Heart left ventricle (tissue), 13 donors: ENCODE results near the gene SLCO3A1.

Source experiments
- CTCF ChIP-seq, 12 donors: fragments of 200-600 bp; sonication (generic) in 4 of 12; IDR thresholded peaks; one replicate each; pipeline versions ENCODE4 v1.5.0 to v1.8.0; 2018 to 2022; ENCODE audit warnings: antibody characterized with exemption in 12 of 12, mild to moderate bottlenecking in 5 of 12
- POLR2A ChIP-seq, 2 donors: fragments of 450-650 bp; IDR thresholded peaks; one replicate each; pipeline ENCODE4 v1.6.1; 2017; ENCODE audit warnings: antibody characterized with exemption in 2 of 2, mild to moderate bottlenecking in 2 of 2, moderate library complexity in 2 of 2
- donor health status: ischemic (EF 13 %, LVEDD 7.1; RV severe dilation, severe dysfunction).
- donor health status: DM: no; HTN: yes; CAD: no.
- donor health status: DM: no; HTN: no; CAD: no.
- donor health status: ischemic (EF 25% LVEDD 6.9; RV normal size, moderate dysfunction).
- donor health status: ischemic (EF 25% LVEDD 5.7; RV mildly dilated, moderate dysfunction).
- donor health status: ischemic (EF 35%, LVEDD 5.7; RV mildly dilated, moderate dysfunction).
- donor health status: nonischemic (EF 11% LVEDD 7.7; RV severe dilation, severe dysfunction).
- donor health status: DM: yes; HTN: yes; CAD: no.
- donor health status: PGD.
- donor health status: ischemic (EF 29% LVEDD 5.4; RV normal size, mild dysfunction).
- donor health status: nonischemic (EF 23%, LVEDD 6.1; RV moderate dilation, normal function).

- TF ChIP-seq CTCF (IDR thresholded peaks at IDR 0.05) (no peak), POLR2A (IDR thresholded peaks at IDR 0.05) (no peak)
Observed at GRCh38 chr15:91821458-91821857, 32.0 kb upstream of the SLCO3A1 start.
